HUES48 (cell line): Measurements from ENCODE around the gene CD38.
"Not testable (repeated sequence)": the region's sequence is repeated elsewhere in the genome, so short reads cannot be mapped to it uniquely, and the experiment has no call there.

Source experiments
- H3K27ac ChIP-seq: one replicate; pipeline ENCODE4 v1.7.0; 2013; ENCODE audit warnings: low read depth, low read length, inconsistent platforms
- H3K27me3 ChIP-seq: 2 replicates; pipeline ENCODE4 v1.6.1; 2013; ENCODE audit warnings: mild to moderate bottlenecking, low read length; ENCODE audit not compliant: control insufficient read depth, insufficient read depth
- H3K36me3 ChIP-seq: 2 replicates; pipeline ENCODE4 v1.6.1; 2013; ENCODE audit warnings: low read length; ENCODE audit not compliant: control insufficient read depth, insufficient read depth
- H3K4me1 ChIP-seq: 2 replicates; pipeline ENCODE4 v1.6.1; 2013; ENCODE audit warnings: mild to moderate bottlenecking, low read length; ENCODE audit not compliant: control insufficient read depth, insufficient read depth
- H3K4me3 ChIP-seq: 2 replicates; pipeline ENCODE4 v1.5.1; 2013; ENCODE audit warnings: mild to moderate bottlenecking, low read depth, low read length
- H3K9ac ChIP-seq: 2 replicates; pipeline ENCODE4 v1.6.1; 2013; ENCODE audit warnings: mild to moderate bottlenecking, low read depth, low read length, moderate library complexity
- H3K9me3 ChIP-seq: 2 replicates; pipeline ENCODE4 v1.6.1; 2013; ENCODE audit warnings: low read length; ENCODE audit not compliant: control insufficient read depth, insufficient read depth

CD38 gene

DNA sequence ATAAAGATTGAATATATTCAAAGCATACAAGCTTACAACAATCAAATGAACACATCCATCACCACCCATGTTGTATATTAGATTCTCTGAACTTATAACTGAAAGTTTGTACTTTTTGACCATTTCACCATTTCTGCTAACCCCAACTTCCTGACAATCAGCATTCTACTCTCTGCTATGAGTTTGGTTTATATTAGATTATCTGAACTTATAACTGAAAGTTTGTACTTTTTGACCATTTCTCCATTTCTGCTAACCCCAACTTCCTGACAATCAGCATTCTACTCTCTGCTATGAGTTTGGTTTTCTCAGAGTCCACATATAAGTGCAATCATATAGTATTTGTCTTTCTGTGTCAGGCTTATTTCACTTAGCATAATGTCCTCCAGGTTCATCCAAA lies 15.7 kb upstream of the CD38 start:
- not testable (repeated sequence) for H3K27ac ChIP-seq, H3K27me3 ChIP-seq, H3K9me3 ChIP-seq, H3K36me3 ChIP-seq, H3K9ac ChIP-seq, H3K4me1 ChIP-seq, H3K4me3 ChIP-seq

DNA sequence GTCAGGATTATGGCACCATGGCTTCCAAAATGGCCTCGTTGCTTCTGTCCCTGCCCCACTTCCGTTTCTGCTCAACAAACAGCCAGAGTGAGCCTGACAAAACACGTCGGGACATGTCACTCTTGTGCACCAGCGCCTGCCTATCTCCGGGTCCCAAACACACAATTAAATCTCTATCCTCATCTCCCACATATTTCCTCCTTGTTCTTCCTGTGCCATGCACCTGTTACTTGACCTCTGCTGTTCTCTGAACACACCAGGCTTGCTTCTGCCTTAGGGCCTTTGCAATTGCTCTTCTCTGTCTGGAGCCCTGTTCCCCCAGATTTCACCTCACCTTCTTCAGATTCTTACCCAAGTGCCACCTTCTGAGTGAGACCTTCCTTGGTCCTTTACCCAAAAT lies 12.7 kb upstream of the CD38 start:
- H3K36me3 ChIP-seq = no peaks in the 10 kb centered on the region
- no peaks in the 10 kb centered on the region for H3K4me1 ChIP-seq
- H3K9me3 ChIP-seq = no peaks in the 10 kb centered on the region
- no peak overlapping the region for H3K4me3 ChIP-seq
- H3K27ac ChIP-seq = no peak overlapping the region
- no peak overlapping the region for H3K9ac ChIP-seq
- H3K27me3 ChIP-seq = no peaks in the 10 kb centered on the region

DNA sequence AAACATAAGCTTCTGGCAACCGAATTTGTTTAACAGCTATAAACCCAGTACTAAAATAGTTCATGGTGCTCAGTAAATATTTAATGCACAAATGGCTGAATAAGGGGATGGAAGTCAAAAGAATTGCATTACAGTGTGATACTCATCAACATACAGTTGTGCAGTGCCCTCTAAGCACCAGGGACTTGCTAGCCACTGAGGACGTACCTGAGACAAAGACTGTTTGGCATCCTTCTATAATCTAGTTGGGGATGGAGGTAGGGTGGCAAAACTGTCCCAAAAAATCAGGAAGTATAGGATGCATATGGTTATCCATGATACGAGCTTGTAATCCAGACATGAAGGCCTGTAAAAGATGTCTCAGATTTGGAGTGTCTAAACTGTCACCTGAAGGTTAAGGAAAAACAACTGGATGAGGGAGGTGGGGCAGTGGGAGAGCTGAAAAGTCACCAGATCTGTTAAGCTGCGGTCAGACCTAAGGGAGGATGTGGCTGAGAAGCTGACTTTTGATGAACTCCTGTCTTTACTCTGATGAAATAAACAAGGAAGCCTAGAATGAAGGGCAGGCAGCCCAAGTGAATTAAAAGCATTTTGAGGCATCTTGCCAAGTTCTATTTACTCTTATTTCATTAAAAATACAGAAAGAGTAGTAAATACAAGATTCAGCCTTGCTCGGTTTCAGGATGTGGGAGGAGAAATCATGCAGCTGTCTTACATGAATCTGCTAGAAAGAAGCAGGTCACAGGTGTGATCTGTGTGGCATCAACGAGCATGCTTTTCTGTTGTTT lies 12.0 kb upstream of the CD38 start:
- no peak overlapping the region for H3K4me3 ChIP-seq
- no peak overlapping the region for H3K27ac ChIP-seq
- H3K9me3 ChIP-seq = no peaks in the 10 kb centered on the region
- no peaks in the 10 kb centered on the region for H3K36me3 ChIP-seq
- H3K9ac ChIP-seq = no peak overlapping the region
- H3K4me1 ChIP-seq = no peaks in the 10 kb centered on the region
- H3K27me3 ChIP-seq = no peaks in the 10 kb centered on the region

DNA sequence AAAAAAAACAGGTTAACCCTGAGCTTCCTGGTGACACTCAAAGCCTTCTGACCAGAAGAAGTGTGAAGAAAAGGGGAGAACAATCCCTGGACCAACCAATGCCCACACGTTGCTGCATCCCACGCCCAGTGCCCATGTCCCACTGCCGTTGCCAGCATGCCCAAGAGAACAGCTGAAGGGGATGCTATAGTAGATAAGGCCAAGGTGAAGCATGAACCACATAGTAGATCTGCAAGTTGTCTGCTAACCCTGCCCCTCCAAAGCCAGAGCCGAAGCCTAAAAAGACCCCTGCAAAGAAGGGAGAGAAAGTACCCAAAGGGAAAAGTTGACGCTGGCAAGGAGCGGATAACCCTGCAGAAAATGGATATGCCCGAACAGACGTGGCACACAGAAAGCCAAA lies 11.3 kb upstream of the CD38 start:
- Histone ChIP-seq H3K36me3 (no peaks in the 10 kb centered on the region), H3K27me3 (no peaks in the 10 kb centered on the region)

DNA sequence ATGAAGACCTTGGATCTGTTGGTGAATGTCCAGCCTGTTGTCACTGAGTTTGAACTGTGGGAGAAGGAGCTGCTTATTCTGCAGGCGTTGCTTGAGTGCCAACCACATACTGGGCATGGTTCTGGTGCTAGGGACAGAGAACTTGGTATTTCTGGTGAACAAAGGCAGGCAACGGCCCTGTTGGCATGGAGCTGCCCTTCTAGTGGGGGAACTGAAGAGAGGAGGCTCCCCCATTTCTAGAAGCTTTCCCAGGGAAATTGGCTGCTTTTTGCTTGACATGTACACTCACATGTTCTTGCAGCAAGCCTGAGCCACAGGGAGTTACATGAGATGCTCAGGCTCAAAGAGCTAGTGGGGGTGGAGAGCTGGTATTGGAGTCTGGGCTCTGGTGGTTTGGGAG lies 8.9 kb upstream of the CD38 start:
- no peak overlapping the region for H3K27ac ChIP-seq
- H3K9ac ChIP-seq = no peak overlapping the region
- no peaks in the 10 kb centered on the region for H3K4me1 ChIP-seq
- no peaks in the 10 kb centered on the region for H3K9me3 ChIP-seq
- no peaks in the 10 kb centered on the region for H3K36me3 ChIP-seq
- no peak overlapping the region for H3K4me3 ChIP-seq
- H3K27me3 ChIP-seq = peaks cover 7% of the 10 kb centered on the region; the same call in 1 of the 2 replicates

More for the DNA sequence above, 11.3 kb upstream of the CD38 start:
- no peaks in the 10 kb centered on the region for H3K9me3 ChIP-seq
- H3K4me1 ChIP-seq = no peaks in the 10 kb centered on the region
- H3K9ac ChIP-seq = no peak overlapping the region
- no peak overlapping the region for H3K27ac ChIP-seq
- no peak overlapping the region for H3K4me3 ChIP-seq

DNA sequence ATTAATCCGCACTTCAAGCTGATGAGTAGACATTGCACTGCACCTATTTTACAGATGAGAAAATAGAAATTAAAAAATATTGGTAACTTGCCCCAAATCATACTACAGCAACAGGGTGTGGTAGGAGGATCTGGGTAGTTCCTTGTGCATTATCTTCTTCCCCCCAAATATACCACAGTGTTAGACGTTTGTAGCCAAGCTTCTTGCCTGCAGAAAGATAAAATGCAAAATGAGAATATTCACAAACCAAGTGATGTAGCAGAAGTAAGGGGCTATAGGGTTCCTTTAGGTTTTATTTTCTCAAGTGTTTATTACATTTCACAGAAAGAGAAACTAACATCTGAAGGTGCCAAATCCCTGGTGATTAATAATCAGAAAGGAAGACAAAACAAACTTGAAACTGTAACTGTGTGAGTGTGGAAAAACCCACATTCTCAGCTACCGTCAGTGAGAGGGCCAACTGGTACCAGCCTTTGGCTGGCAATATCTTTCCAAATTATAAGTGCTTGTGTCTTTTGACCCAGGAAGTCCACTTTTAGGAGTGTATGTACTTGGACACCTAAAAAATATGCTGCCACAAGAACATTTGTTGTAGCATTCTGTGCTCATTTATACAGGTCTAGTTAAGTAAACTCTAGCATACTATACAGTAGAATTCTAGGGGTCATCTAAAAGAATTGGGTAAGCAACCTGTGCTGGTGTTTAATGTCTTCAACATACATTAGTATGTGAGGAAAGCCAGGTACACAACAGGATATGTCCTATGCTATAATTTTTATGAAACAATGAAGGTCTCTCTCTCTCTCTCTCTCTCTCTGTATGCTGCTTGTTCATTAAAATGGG lies 6.7 kb upstream of the CD38 start:
- no peak overlapping the region for H3K9ac ChIP-seq
- no peaks in the 10 kb centered on the region for H3K4me1 ChIP-seq
- peaks cover 27% of the 10 kb centered on the region for H3K27me3 ChIP-seq
- H3K36me3 ChIP-seq = no peaks in the 10 kb centered on the region
- no peaks in the 10 kb centered on the region for H3K9me3 ChIP-seq
- no peak overlapping the region for H3K4me3 ChIP-seq
- no peak overlapping the region for H3K27ac ChIP-seq

DNA sequence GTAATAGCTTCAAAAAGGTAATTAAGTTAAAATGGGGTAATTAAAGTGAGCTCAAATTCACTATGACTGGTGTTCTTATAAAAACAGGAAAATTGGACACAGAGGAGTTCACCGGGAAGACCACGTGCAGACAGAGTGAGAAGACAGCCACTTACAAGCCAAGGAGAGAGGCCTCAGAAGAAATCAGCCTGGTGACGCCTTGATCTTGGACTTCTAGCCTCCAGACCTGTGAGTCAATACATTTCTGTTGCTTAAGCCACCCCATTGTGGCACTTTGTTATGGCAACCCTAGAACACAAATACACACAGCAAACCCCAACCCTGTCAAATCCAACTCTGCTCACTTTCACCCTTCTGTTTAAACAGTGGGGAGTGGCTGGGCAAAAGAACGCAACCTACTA lies 4.1 kb upstream of the CD38 start:
- Histone ChIP-seq H3K36me3 (no peaks in the 10 kb centered on the region), H3K27ac (no peak overlapping the region), H3K4me3 (no peak overlapping the region), H3K4me1 (no peaks in the 10 kb centered on the region), H3K9me3 (no peaks in the 10 kb centered on the region), H3K9ac (no peak overlapping the region), H3K27me3 (peaks cover 53% of the 10 kb centered on the region)

DNA sequence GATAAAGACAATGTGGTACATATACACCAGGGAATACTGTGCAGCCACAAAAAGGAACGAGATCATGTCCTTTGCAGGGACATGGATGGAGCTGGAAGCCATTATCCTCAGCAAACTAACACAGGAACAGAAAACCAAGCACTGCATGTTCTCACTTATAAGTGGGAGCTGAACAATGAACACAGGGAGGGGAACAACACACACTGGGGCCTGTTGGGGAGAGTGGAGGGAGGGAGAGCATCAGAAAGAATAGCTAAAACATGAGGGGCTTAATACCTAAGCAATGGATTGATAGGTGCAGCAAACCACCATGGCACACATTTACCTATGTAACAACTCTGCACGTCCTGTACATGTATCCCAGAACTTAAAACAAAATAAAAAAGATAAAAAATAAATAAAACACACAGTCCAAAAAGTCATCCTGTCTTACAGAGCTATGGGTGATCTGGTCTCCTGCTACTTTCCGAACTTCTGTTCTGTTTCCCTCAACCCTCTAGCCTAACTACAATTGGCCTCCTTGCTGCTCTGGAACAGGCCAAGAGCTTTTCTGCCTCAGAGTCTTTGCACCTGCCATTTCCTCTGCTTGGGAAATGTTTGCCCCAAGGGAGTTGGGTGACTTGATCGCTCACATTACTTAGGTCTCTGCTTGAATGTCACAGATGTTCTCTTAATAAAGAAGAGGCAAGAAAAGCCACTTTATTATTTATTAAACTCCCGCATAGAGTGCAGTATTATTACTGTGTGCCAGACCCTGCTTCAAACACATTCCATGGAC lies 1.1 kb upstream of the CD38 start:
- peaks cover 67% of the 10 kb centered on the region for H3K27me3 ChIP-seq
- no peak overlapping the region for H3K9ac ChIP-seq
- no peak overlapping the region for H3K27ac ChIP-seq
- peaks cover 5% of the 10 kb centered on the region; the same call in 1 of the 2 replicates for H3K4me1 ChIP-seq
- no peaks in the 10 kb centered on the region for H3K9me3 ChIP-seq
- no peaks in the 10 kb centered on the region for H3K36me3 ChIP-seq
- no peak overlapping the region for H3K4me3 ChIP-seq

DNA sequence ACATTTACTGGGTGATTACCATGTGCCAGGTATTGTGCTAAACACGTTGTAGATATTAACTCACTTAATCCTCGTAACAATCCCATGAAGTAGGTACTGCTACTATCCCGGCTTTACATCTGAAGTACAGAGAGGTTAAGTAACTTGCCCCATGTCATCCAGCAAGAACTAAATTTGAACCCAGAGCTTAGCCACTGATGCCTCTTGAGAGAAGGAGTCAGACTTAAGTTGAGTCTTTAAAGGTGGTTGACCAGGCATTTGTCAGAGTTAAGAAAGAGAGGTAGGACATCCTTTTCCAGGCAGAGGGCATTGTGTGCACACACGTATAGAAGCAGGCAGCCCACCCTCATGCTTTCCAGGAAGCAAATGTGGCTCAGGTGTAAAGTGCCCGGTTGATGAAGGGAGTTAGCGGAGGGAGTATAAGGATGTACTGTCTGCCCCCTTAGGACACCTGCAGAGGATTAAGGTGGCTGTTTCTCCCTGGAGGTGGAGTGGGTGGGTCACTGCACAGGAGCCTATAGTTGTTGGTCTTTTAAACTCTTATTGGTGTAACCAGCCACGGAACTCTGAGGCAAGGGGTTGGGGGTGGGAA lies 335 bp upstream of the CD38 start:
- Histone ChIP-seq H3K4me1 (peaks cover 5% of the 10 kb centered on the region; the same call in 1 of the 2 replicates), H3K27ac (no peak overlapping the region), H3K36me3 (no peaks in the 10 kb centered on the region), H3K4me3 (peak overlapping the region; percentile 58), H3K9ac (no peak overlapping the region), H3K27me3 (peaks cover 63% of the 10 kb centered on the region), H3K9me3 (no peaks in the 10 kb centered on the region)

DNA sequence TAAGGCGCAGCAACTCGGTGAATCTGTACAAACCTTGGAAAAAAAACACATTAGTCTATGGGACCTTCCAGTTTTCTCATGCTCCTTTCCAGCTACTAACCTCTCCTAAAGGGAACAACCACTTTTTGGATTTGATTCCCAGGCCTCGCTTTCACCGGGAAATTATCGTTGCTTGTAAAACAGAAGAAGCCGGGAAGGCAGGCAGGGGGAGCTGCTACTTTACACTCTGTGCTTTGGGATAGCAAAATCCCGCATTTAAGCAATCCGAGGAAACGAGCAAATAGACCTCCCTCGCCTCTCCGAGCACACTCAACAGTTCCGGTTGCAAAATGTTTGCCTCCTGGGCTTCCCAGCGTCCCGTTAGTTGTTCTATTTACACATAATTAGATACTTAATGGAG lies 1.2 kb downstream of the CD38 start:
- H3K27me3 ChIP-seq = peaks cover 59% of the 10 kb centered on the region
- peak overlapping the region; percentile 4 for H3K27ac ChIP-seq
- peaks cover 5% of the 10 kb centered on the region; the same call in 1 of the 2 replicates for H3K4me1 ChIP-seq
- H3K36me3 ChIP-seq = no peaks in the 10 kb centered on the region
- no peaks in the 10 kb centered on the region for H3K9me3 ChIP-seq
- peak overlapping the region; percentile 58 for H3K4me3 ChIP-seq
- no peak overlapping the region for H3K9ac ChIP-seq
